Epithelial cell of esophagus (primary cell): ENCODE data around the gene TMEM91.

Experiments used
- DNase-seq: peaks from one replicate; pipeline ENCODE4 v3.0.0; 2010; ENCODE audit warnings: low read depth
- H3K4me3 ChIP-seq: 2 replicates; pipeline ENCODE4 v1.5.1; 2011; ENCODE audit warnings: mild to moderate bottlenecking, low read length, control low read depth
- CTCF ChIP-seq: IDR thresholded peaks from 2 replicates; pipeline ENCODE4 v1.5.1; 2011; ENCODE audit warnings: low read depth, mild to moderate bottlenecking, low read length, control low read depth, inconsistent platforms; ENCODE audit not compliant: insufficient read depth; ENCODE audit errors: missing control alignments

TMEM91 gene

GRCh38 chr19:41398598-41398997 lies 22.3 kb downstream of the TMEM91 start:
- no peak for TF ChIP-seq CTCF
- DNase-seq = no peak
- peak overlapping the region; percentile 95 for H3K4me3 ChIP-seq

GRCh38 chr19:41399091-41399490 lies 22.8 kb downstream of the TMEM91 start:
- no peak for DNase-seq
- H3K4me3 ChIP-seq = peak overlapping the region; percentile 95
- TF ChIP-seq CTCF = no peak

- TF ChIP-seq CTCF = no peak
- no peak overlapping the region for H3K4me3 ChIP-seq
- no peak for DNase-seq
Observed at GRCh38 chr19:41399525-41399924, 23.2 kb downstream of the TMEM91 start.

GRCh38 chr19:41401483-41401882 lies 25.1 kb downstream of the TMEM91 start:
- TF ChIP-seq CTCF = no peak
- H3K4me3 ChIP-seq = no peak overlapping the region
- DNase-seq = no peak

GRCh38 chr19:41402010-41402409 lies 25.7 kb downstream of the TMEM91 start:
- no peak for DNase-seq
- no peak overlapping the region for H3K4me3 ChIP-seq
- TF ChIP-seq CTCF = no peak

- no peak for DNase-seq
- H3K4me3 ChIP-seq = no peak overlapping the region
- no peak for TF ChIP-seq CTCF
Observed at GRCh38 chr19:41403181-41403970, 27.0 kb downstream of the TMEM91 start.

GRCh38 chr19:41405776-41406175 lies 29.4 kb downstream of the TMEM91 start:
- H3K4me3 ChIP-seq = no peak overlapping the region
- TF ChIP-seq CTCF = no peak
- no peak for DNase-seq
